Adipose tissue (tissue), 3 donors: ENCODE measurements around the gene VSIR. TPM values are rescaled to one million over a fixed set of nuclear protein-coding genes. Genes with fewer than 3 reads are reported as not detected.

ENCODE experiments used
- H3K27ac ChIP-seq: one replicate; pipeline ENCODE4 v1.5.1; 2013; ENCODE audit warnings: low read depth, low read length
- WGBS, 3 donors: extraction: QIAGEN DNeasy Blood & Tissue Kit; methylation state at CpG; one replicate each; pipeline ENCODE4 v1.1.7; 2013; 5-methylcytosine and 5-hydroxymethylcytosine counted together
- polyA plus RNA-seq, 3 donors: library from polyadenylated mRNA; stranded (reverse); fragments of 200-250 nt; gene quantifications; one replicate each; pipeline ENCODE4 v1.2.3, GENCODE V29; 2013
- donor health status: healthy with polysubstance abuse.
- donor health status: Bipolar disorder and iron deficiency.
- donor health status: healthy.

VSIR gene
- polyA plus RNA-seq, 3 donors, result 18.7 to 87.3 (median 40.3) TPM

- peak overlapping the region; percentile 63 for H3K27ac ChIP-seq
- WGBS, 3 donors, result 31 to 80% (median 45%) methylated on average over 3 of the region's 3 CpGs
Observed at GRCh38 chr10:71770789-71771188, 2.5 kb downstream of the VSIR start.

- 61 to 90% (median 63%) methylated on average over 3 of the region's 3 CpGs for WGBS, 3 donors
- peak overlapping the region; percentile 63 for H3K27ac ChIP-seq
Observed at GRCh38 chr10:71770255-71770654, 3.1 kb downstream of the VSIR start.

- 21 to 67% (median 24%) methylated on average over 5 of the region's 5 CpGs for WGBS, 3 donors
- no peak overlapping the region for H3K27ac ChIP-seq
Observed at GRCh38 chr10:71769279-71769823, 4.0 kb downstream of the VSIR start.

GRCh38 chr10:71767420-71768035 is 5.8 kb downstream of the VSIR start:
- 37 to 69% (median 37%) methylated on average over 10 of the region's 10 CpGs for WGBS, 3 donors
- H3K27ac ChIP-seq, result peak overlapping the region; percentile 30

DNA sequence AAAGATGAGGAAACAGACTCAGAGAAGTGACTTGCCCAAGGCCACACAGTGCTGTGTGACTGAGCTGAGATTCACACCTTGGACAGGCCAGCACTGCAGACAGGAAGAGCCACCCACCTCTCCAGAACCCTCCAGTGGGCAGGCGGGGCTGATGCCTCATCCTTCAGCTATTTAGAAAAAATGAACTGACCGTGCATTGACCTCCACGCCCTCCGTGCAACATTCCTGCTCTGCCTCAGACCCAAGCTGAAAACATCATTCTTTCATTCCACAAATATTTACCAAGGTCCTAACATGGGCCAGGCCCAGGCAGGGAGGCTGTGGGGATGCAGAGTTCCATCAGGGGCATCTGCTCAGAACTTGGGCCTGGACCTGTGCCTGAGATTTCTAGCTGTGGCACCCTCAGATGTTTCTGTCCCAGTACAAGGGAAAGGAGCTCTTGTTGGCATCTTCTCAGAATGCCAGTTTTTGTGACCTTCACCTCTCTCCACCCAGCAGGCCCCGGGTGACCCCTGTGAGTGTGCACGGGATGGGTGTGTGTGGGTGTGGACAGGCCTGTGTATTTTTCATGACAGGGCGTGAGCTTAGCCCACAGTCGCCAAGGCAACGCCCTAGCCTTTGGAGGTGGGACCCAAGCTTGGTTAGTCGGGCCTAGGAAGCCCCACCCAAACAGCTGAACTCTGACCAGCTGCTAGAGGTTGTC is 6.5 kb downstream of the VSIR start:
- WGBS, 3 donors, result 41 to 49% (median 41%) methylated on average over 10 of the region's 10 CpGs

DNA sequence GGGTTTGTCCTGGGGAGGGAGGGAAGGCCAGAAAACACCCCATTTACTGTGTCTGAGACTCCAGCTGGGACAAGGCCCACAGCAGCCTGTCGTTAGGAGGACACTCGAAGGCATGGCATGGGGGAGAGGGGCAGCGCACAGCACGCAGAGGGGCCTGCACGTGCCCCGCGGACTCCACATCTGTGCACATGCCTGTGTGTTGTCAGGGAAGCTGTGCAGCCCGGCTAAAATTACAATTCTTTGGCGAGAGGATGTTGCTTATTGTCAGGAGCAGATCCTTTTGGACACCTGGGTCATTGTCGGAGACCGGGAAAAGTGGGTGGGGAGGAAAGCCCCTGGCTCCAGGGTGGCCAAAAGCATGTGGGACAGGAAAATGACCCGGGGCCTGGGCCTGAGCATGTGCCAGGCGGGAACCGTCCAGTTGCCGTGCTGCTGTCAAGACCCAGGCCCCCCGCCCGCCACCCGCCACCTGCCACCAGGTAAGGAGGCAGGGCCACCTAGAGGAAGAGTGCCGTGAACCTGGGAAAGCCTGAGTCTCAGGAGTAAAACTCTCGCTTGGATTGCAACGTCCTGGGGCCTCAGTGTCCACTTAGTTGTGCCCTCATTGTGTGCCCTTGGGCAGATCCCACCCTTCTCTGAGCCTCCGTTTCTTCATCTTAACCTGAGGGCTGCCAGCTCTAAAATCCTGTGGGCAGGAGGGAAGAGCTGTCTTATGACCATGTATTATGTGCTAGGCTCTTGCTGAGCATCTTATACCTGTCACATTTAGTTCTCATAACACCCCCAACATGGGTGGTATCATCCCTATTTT is 7.2 kb downstream of the VSIR start:
- peak overlapping the region; percentile 46 for H3K27ac ChIP-seq
- 65 to 79% (median 67%) methylated on average over 22 of the region's 22 CpGs for WGBS, 3 donors

More for the DNA sequence above, 6.5 kb downstream of the VSIR start:
- H3K27ac ChIP-seq, result peak overlapping the region; percentile 30

- 35 to 70% (median 38%) methylated on average over 8 of the region's 8 CpGs for WGBS, 3 donors
- peak overlapping the region; percentile 39 for H3K27ac ChIP-seq
Observed at GRCh38 chr10:71765176-71765904, 8.0 kb downstream of the VSIR start.

DNA sequence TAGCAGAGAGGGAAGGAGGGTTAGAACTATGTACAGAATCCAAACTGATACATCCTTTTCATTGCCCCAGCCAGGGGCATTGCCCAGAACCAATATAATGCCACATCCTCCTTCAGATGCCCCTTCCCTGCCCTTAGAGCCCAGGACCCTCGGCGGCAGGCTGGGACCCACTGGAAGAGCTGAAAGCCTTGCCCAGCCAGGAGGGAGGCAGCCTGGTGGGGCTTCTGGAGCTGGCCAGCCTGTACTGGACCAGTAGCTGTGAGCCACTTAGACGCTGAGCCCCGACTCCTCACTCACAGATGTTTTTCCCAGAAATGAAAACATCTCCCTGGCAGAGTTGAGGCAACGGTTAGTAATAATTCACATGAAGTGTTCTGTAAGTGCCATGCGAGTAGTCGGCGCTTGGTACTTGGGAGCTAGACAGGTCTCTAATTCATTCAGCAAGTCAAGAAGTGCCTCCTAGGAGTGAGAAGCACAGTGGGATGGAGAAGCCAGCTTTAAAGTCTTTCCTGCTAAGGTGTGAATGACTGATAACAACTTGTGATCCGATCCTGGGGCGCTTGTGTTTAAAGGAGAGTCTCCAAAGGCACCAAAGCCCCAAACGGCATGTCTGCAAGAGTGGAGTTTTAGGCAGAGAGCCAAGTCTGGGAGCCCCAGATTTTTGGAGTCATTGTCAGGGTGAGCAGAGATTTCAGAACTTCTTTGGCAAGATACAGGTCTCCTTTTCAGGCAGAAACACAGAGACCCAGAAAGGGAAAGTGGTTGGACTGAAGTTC is 9.8 kb downstream of the VSIR start:
- no peak overlapping the region for H3K27ac ChIP-seq

DNA sequence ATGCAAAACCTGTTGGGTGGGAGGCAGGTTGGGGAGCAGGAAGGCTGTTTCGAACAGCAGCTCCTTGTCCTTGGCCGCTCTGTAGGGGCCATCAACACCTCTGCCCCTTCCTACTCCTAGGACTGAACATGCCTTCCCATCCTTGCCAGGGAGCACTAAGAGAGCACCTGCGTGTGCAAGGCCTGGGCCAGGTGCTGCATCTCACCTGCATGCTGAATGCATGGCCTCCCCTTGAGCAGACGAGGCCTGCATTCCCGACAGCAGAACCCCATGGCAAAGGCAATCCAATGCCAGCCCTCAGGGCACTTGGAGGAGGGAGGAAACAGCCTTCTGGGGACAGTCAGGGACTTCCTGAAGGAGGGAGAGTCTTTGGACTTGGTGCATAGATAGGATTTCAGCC is 11.0 kb downstream of the VSIR start:
- H3K27ac ChIP-seq, result no peak overlapping the region
- WGBS, 3 donors, result 86 to 92% (median 89%) methylated on average over 5 of the region's 5 CpGs

More for the DNA sequence above, 9.8 kb downstream of the VSIR start:
- WGBS, 3 donors, result 65 to 79% (median 66%) methylated on average over 11 of the region's 11 CpGs

GRCh38 chr10:71761541-71762113 is 11.7 kb downstream of the VSIR start:
- WGBS, 3 donors, result 84 to 90% (median 90%) methylated on average over 25 to 26 of the region's 26 CpGs
- H3K27ac ChIP-seq, result no peak overlapping the region

- no peak overlapping the region for H3K27ac ChIP-seq
- 88 to 93% (median 89%) methylated on average over 3 of the region's 3 CpGs for WGBS, 3 donors
Observed at GRCh38 chr10:71761105-71761511, 12.2 kb downstream of the VSIR start.

DNA sequence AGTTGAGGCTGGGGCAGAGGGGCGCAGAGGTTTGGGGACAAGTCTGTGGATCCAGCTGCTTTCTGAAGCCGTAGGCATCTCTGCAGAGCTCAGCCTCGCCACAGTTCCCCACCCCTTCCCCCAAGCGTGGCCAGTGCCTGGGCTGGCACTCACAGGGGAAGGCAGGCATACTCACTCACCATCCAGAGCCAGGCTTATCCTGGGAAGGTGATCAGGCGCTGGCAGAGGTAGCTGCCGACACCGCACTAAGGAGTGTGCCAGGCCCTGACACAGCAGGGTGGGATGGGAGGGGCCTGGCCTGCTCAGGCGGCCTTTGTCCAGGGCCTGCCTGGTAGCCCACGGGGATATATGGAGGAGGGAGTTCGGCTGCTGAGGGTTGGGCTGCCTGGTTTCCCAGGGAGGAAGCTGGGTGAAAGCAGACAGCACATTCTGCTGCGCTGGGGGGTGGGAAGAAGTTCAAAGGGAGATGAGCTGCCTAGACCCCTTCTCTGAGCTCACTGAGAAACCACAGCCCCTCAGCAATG is 15.9 kb downstream of the VSIR start:
- peak overlapping the region; percentile 70 for H3K27ac ChIP-seq
- WGBS, 3 donors, result 39 to 51% (median 40%) methylated on average over 11 of the region's 11 CpGs

- H3K27ac ChIP-seq, result peak overlapping the region; percentile 51
- WGBS, 3 donors, result 44 to 66% (median 55%) methylated on average over 12 of the region's 12 CpGs
Observed at GRCh38 chr10:71756311-71757191, 16.8 kb downstream of the VSIR start.

GRCh38 chr10:71755179-71755879 is 18.0 kb downstream of the VSIR start:
- WGBS, 3 donors, result 83 to 86% (median 83%) methylated on average over 16 of the region's 16 CpGs
- H3K27ac ChIP-seq, result no peak overlapping the region

GRCh38 chr10:71754562-71754961 is 18.8 kb downstream of the VSIR start:
- H3K27ac ChIP-seq, result no peak overlapping the region
- 55 to 88% (median 58%) methylated on average over 3 of the region's 3 CpGs for WGBS, 3 donors
